GM23338 (cell line): Measurements from ENCODE around the gene PHACTR2. TPM values are rescaled to one million over a fixed set of nuclear protein-coding genes. Genes with fewer than 3 reads are reported as not detected.

ENCODE experiments used
- ATAC-seq: fragments of 200-7000 bp; cut with Tn5 transposase; 3 replicates; pipeline ENCODE4 v1.9.1; 2020
- DNase-seq: peaks from one replicate; pipeline ENCODE4 v3.0.0-alpha.2; 2015; ENCODE audit warnings: low spot score
- H2AFZ ChIP-seq: fragments of 200-600 bp; sonication (generic); 2 replicates; pipeline ENCODE4 v1.8.0; 2016; ENCODE audit warnings: antibody characterized with exemption, mild to moderate bottlenecking, moderate library complexity
- H3F3A ChIP-seq: fragments of 200-600 bp; sonication (generic); replicated peaks from 2 replicates; pipeline ENCODE4 v1.8.0; 2017; ENCODE audit warnings: antibody characterized with exemption, mixed run types, low read depth
- H3K27ac ChIP-seq: fragments of 200-600 bp; sonication (generic); 2 replicates; pipeline ENCODE4 v1.6.1; 2016; ENCODE audit warnings: low read depth
- H3K27me3 ChIP-seq: fragments of 200-600 bp; sonication (generic); 2 replicates; pipeline ENCODE4 v1.8.0; 2016; ENCODE audit warnings: mild to moderate bottlenecking, mixed run types, moderate library complexity; ENCODE audit not compliant: insufficient read depth
- H3K36me3 ChIP-seq: fragments of 200-600 bp; sonication (generic); 2 replicates; pipeline ENCODE4 v1.8.0; 2016; ENCODE audit warnings: mild to moderate bottlenecking; ENCODE audit not compliant: insufficient read depth
- H3K4me1 ChIP-seq: fragments of 200-600 bp; sonication (generic); 2 replicates; pipeline ENCODE4 v1.8.0; 2016; ENCODE audit warnings: mild to moderate bottlenecking, moderate library complexity; ENCODE audit not compliant: insufficient read depth
- H3K4me2 ChIP-seq: fragments of 200-600 bp; sonication (generic); 2 replicates; pipeline ENCODE4 v1.7.1; 2017; ENCODE audit warnings: mixed run types
- H3K4me3 ChIP-seq: fragments of 200-600 bp; sonication (generic); 2 replicates; pipeline ENCODE4 v1.6.1; 2016; ENCODE audit warnings: mixed run types
- H3K79me2 ChIP-seq: fragments of 200-600 bp; sonication (generic); replicated peaks from 2 replicates; pipeline ENCODE4 v1.8.0; 2017; ENCODE audit warnings: mild to moderate bottlenecking; ENCODE audit not compliant: insufficient read depth
- H3K9me2 ChIP-seq: fragments of 200-600 bp; sonication (generic); 2 replicates; pipeline ENCODE4 v1.8.0; 2017; ENCODE audit not compliant: insufficient read depth
- H4K20me1 ChIP-seq: fragments of 200-600 bp; sonication (generic); replicated peaks from 2 replicates; pipeline ENCODE4 v1.8.0; 2017; ENCODE audit warnings: mild to moderate bottlenecking; ENCODE audit not compliant: insufficient read depth
- H3K27ac Mint-ChIP-seq: 2 replicates; pipeline ENCODE4 v1.8.0; 2020; ENCODE audit warnings: inconsistent platforms, mild to moderate bottlenecking, moderate library complexity, mixed read lengths
- H3K27me3 Mint-ChIP-seq: 3 replicates; pipeline ENCODE4 v1.8.0; 2022; ENCODE audit warnings: low read depth, mild to moderate bottlenecking, moderate library complexity, mixed read lengths, inconsistent platforms; ENCODE audit not compliant: insufficient read depth, poor library complexity
- H3K36me3 Mint-ChIP-seq: 3 replicates; pipeline ENCODE4 v1.8.0; 2021; ENCODE audit warnings: low read depth, mild to moderate bottlenecking, inconsistent platforms, moderate library complexity, mixed read lengths
- H3K4me1 Mint-ChIP-seq: 3 replicates; pipeline ENCODE4 v1.8.0; 2020; ENCODE audit warnings: mild to moderate bottlenecking, inconsistent platforms, mixed read lengths
- H3K4me3 Mint-ChIP-seq: 3 replicates; pipeline ENCODE4 v1.8.0; 2021; ENCODE audit warnings: moderate library complexity, mild to moderate bottlenecking, inconsistent platforms, mixed read lengths
- H3K9me3 Mint-ChIP-seq: 3 replicates; pipeline ENCODE4 v1.8.0; 2020; ENCODE audit warnings: moderate library complexity, mild to moderate bottlenecking, inconsistent platforms, mixed read lengths
- CTCF ChIP-seq, 2 experiments: fragments of 200-600 bp in 1 of 2; sonication (generic) in 1 of 2; conservative IDR thresholded peaks; 2 replicates each; pipeline versions ENCODE4 v1.5.1 to v1.6.1; 2016 to 2017; ENCODE audit warnings: antibody characterized with exemption in 2 of 2, low read depth in 2 of 2, mild to moderate bottlenecking in 2 of 2, moderate library complexity in 1 of 2
- ETS1 ChIP-seq: IDR thresholded peaks from 2 replicates; pipeline ENCODE4 v1.6.1; 2016; ENCODE audit warnings: antibody characterized with exemption
- REST ChIP-seq: IDR thresholded peaks from one replicate; pipeline ENCODE4 v1.6.1; 2018; ENCODE audit warnings: antibody characterized with exemption; ENCODE audit not compliant: unreplicated experiment
- polyA plus RNA-seq: library from polyadenylated mRNA; unstranded; fragments of >200 nt; fragmentation: Nextera tagmentation; extraction: Ambion mirVana; gene quantifications from 2 replicates; pipeline ENCODE4 v1.2.1, GENCODE V29; 2016
- total RNA-seq: library from RNA; depleted of rRNA; stranded (reverse); fragments of >200 nt; shearing (Covaris generic); gene quantifications from 2 replicates; pipeline ENCODE4 v1.2.3, GENCODE V29; 2014

The PHACTR2 gene
- total and polyA plus RNA-seq, 2 experiments from 2014 or later = 67.7 to 105 TPM

- no peaks in the 10 kb centered on the region for H3K27me3 Mint-ChIP-seq
- no peak overlapping the region for H3K27ac Mint-ChIP-seq
- peaks cover 56% of the 10 kb centered on the region for H3K4me1 Mint-ChIP-seq
These were observed 10.9 kb downstream of the PHACTR2 start for GRCh38 chr6:143688681-143689080.

More at GRCh38 chr6:143688681-143689080, 10.9 kb downstream of the PHACTR2 start:
- H3K36me3 Mint-ChIP-seq = peaks cover 14% of the 10 kb centered on the region
- Histone ChIP-seq H3K9me2 (0 out of 2 replicates have a peak, but pooled peaks cover 3% of the 10 kb centered on the region), H3K4me2 (no peak overlapping the region), H3F3A (no peaks in the 10 kb centered on the region), H3K79me2 (peaks cover 94% of the 10 kb centered on the region), H3K4me1 (peaks cover 46% of the 10 kb centered on the region), H2AFZ (no peak overlapping the region), H3K27ac (no peak overlapping the region), H3K36me3 (no peaks in the 10 kb centered on the region), H3K27me3 (no peaks in the 10 kb centered on the region), H3K4me3 (no peak overlapping the region), H4K20me1 (no peaks in the 10 kb centered on the region)
- H3K9me3 Mint-ChIP-seq = peaks cover under 1% of the 10 kb centered on the region; the same call in 1 of the 3 replicates
- TF ChIP-seq ETS1 (no peak), REST (no peak), CTCF (conservative IDR thresholded peaks at IDR 0.05; ENCODE audit: low read depth in 2 of 2) (no peak)
- ATAC-seq = no peak
- no peak for DNase-seq
- no peak overlapping the region for H3K4me3 Mint-ChIP-seq
